Tibial nerve (tissue), 4 donors: ENCODE data around the gene EPB41L1. TPM values are rescaled to one million over a fixed set of nuclear protein-coding genes. Genes with fewer than 3 reads are reported as not detected.

Experiments
- DNase-seq, 2 donors: peaks; one replicate each; pipeline ENCODE4 v3.0.0-alpha.2; 2019; ENCODE audit warnings: low spot score in 2 of 2
- H3K27ac ChIP-seq, 4 donors: fragments of 200-600 bp; sonication (generic) in 3 of 4; one replicate each; pipeline ENCODE4 v1.5.1; 2017 to 2019; ENCODE audit warnings: mild to moderate bottlenecking in 1 of 4
- H3K27me3 ChIP-seq, 2 donors: fragments of 200-600 bp; sonication (generic) in 1 of 2; one replicate each; pipeline versions ENCODE4 v1.5.1 to v1.6.0; 2017 to 2019
- H3K36me3 ChIP-seq, 3 donors: fragments of 200-600 bp; sonication (generic); one replicate each; pipeline ENCODE4 v1.5.1; 2018 to 2019
- H3K4me1 ChIP-seq, 4 donors: fragments of 200-600 bp; sonication (generic) in 3 of 4; one replicate each; pipeline ENCODE4 v1.5.1; 2017 to 2019
- H3K4me3 ChIP-seq, 4 donors: fragments of 200-600 bp; sonication (generic) in 3 of 4; one replicate each; pipeline ENCODE4 v1.5.1; 2017 to 2019; ENCODE audit warnings: mild to moderate bottlenecking in 1 of 4, moderate library complexity in 1 of 4
- H3K9me3 ChIP-seq, 4 donors: fragments of 200-600 bp; sonication (generic) in 3 of 4; one replicate each; pipeline ENCODE4 v1.5.1; 2017 to 2019
- CTCF ChIP-seq, 5 experiments: fragments of 200-600 bp in 3 of 5; fragments of 450-650 bp in 2 of 5; sonication (generic) in 3 of 5; IDR thresholded peaks; one replicate each; pipeline ENCODE4 v1.5.1; 2016 to 2019; ENCODE audit warnings: antibody characterized with exemption in 5 of 5, mild to moderate bottlenecking in 3 of 5, moderate library complexity in 2 of 5
- EP300 ChIP-seq, 2 donors: sonication (generic); formaldehyde crosslinking; IDR thresholded peaks; one replicate each; pipeline ENCODE4 v1.6.1; 2017; ENCODE audit warnings: antibody characterized with exemption in 2 of 2, mild to moderate bottlenecking in 1 of 2
- POLR2A ChIP-seq, 2 donors: fragments of 450-650 bp; IDR thresholded peaks; one replicate each; pipeline ENCODE4 v1.6.1; 2017; ENCODE audit warnings: antibody characterized with exemption in 2 of 2, mild to moderate bottlenecking in 2 of 2, moderate library complexity in 2 of 2
- WGBS, 2 donors: methylation state at CpG; one replicate each; pipeline ENCODE4 v1.1.5; 2018; 5-methylcytosine and 5-hydroxymethylcytosine counted together
- total RNA-seq, 4 donors: library from RNA; depleted of rRNA; stranded (reverse); fragments of >200 nt; gene quantifications; one replicate each; pipeline ENCODE4 v1.1.0, GENCODE V29; 2016

Gene EPB41L1
- total RNA-seq, 4 donors from 2014 or later, result 19.9 to 55.3 (median 30.8) TPM

- H3K27me3 ChIP-seq, result peaks cover 0 to 25% of the 10 kb centered on the region in 2 donors
- 89 to 91% methylated on average over 21 of the region's 21 CpGs for WGBS, 2 donors
- TF ChIP-seq POLR2A (IDR thresholded peaks at IDR 0.05) (no peak), EP300 (IDR thresholded peaks at IDR 0.05) (no peak), CTCF (IDR thresholded peaks at IDR 0.05) (no peak)
- DNase-seq, result no peak
- H3K4me1 ChIP-seq, result no peaks in the 10 kb centered on the region
- no peaks in the 10 kb centered on the region for H3K36me3 ChIP-seq
- H3K9me3 ChIP-seq, result no peaks in the 10 kb centered on the region
- H3K4me3 ChIP-seq, result no peak overlapping the region
- H3K27ac ChIP-seq, result no peak overlapping the region
Observed at GRCh38 chr20:36271639-36272546, 117.4 kb downstream of the EPB41L1 start.

- Histone ChIP-seq H3K4me1 (no peaks in the 10 kb centered on the region), H3K9me3 (no peaks in the 10 kb centered on the region), H3K4me3 (no peak overlapping the region), H3K27me3 (peaks cover 0 to 25% of the 10 kb centered on the region in 2 donors), H3K27ac (no peak overlapping the region), H3K36me3 (no peaks in the 10 kb centered on the region)
- WGBS, 2 donors, result 77 to 79% methylated on average over 12 of the region's 12 CpGs
- TF ChIP-seq POLR2A (IDR thresholded peaks at IDR 0.05), result no peak
- TF ChIP-seq EP300 (IDR thresholded peaks at IDR 0.05), result no peak
- TF ChIP-seq CTCF (IDR thresholded peaks at IDR 0.05), result no peak
- DNase-seq, result no peak
Observed at GRCh38 chr20:36272547-36273220, 118.1 kb downstream of the EPB41L1 start.

GRCh38 chr20:36273414-36274180, 119.1 kb downstream of the EPB41L1 start:
- Histone ChIP-seq H3K36me3 (no peaks in the 10 kb centered on the region), H3K4me3 (no peak overlapping the region), H3K4me1 (no peaks in the 10 kb centered on the region), H3K9me3 (no peaks in the 10 kb centered on the region), H3K27me3 (peaks cover 0 to 25% of the 10 kb centered on the region in 2 donors), H3K27ac (no peak overlapping the region)
- no peak for DNase-seq
- 63 to 64% methylated on average over 12 of the region's 12 CpGs for WGBS, 2 donors
- TF ChIP-seq POLR2A (IDR thresholded peaks at IDR 0.05) (no peak), CTCF (IDR thresholded peaks at IDR 0.05) (peak in 1 of 5 experiments; percentile 11)

- Histone ChIP-seq H3K27ac (no peak overlapping the region), H3K4me1 (no peaks in the 10 kb centered on the region), H3K4me3 (no peak overlapping the region), H3K9me3 (no peaks in the 10 kb centered on the region), H3K36me3 (no peaks in the 10 kb centered on the region), H3K27me3 (peaks cover 0 to 25% of the 10 kb centered on the region in 2 donors)
- no peak for TF ChIP-seq POLR2A (IDR thresholded peaks at IDR 0.05)
- TF ChIP-seq CTCF (IDR thresholded peaks at IDR 0.05), result no peak
- no peak for TF ChIP-seq EP300 (IDR thresholded peaks at IDR 0.05)
- no peak for DNase-seq
- WGBS, 2 donors, result 29 to 30% methylated on average over 19 to 20 of the region's 20 CpGs
Observed at GRCh38 chr20:36274181-36274841, 119.8 kb downstream of the EPB41L1 start.
